Tongue (tissue), 2 donors: Measurements from ENCODE around the gene VEZT. TPM values are rescaled to one million over a fixed set of nuclear protein-coding genes. Genes with fewer than 3 reads are reported as not detected.
"Not testable (repeated sequence)": the region's sequence is repeated elsewhere in the genome, so short reads cannot be mapped to it uniquely, and the experiment has no call there.

ENCODE experiments used
- DNase-seq: peaks from one replicate; pipeline ENCODE4 v3.0.0-alpha.2; 2015
- total RNA-seq: library from RNA; depleted of rRNA; stranded (reverse); fragments of >200 nt; gene quantifications from one replicate; pipeline ENCODE4 v1.2.3, GENCODE V29; 2014

Gene VEZT
- total RNA-seq, result 154 TPM

- DNase-seq, result peak; percentile 99
Observed at GRCh38 chr12:95217377-95218149, at the start of gene VEZT, which contains the start of gene FGD6. Gene VEZT, plus strand, starts transcription at chr12:95217807. Its CDS starts 44 bp downstream, at chr12:95217851. Gene FGD6, minus strand, starts transcription at chr12:95217467. Its CDS starts 227 bp downstream, at chr12:95217240.

- no peak for DNase-seq
Observed at GRCh38 chr12:95168746-95169145, 48.9 kb upstream of the VEZT start.

GRCh38 chr12:95169368-95169767, 48.2 kb upstream of the VEZT start:
- DNase-seq, result no peak

GRCh38 chr12:95173392-95174251, 44.0 kb upstream of the VEZT start:
- DNase-seq, result peak; percentile 79

GRCh38 chr12:95177201-95177768, 40.3 kb upstream of the VEZT start:
- no peak for DNase-seq

GRCh38 chr12:95178136-95178535, 39.5 kb upstream of the VEZT start:
- DNase-seq, result no peak

GRCh38 chr12:95179011-95179410, 38.6 kb upstream of the VEZT start:
- no peak for DNase-seq

- no peak for DNase-seq
Observed at GRCh38 chr12:95181103-95181502, 36.5 kb upstream of the VEZT start.

GRCh38 chr12:95182868-95183415, 34.7 kb upstream of the VEZT start:
- DNase-seq, result no peak

- no peak for DNase-seq
Observed at GRCh38 chr12:95184121-95184520, 33.5 kb upstream of the VEZT start.

- no peak for DNase-seq
Observed at GRCh38 chr12:95185072-95185471, 32.5 kb upstream of the VEZT start.

GRCh38 chr12:95185854-95186253, 31.8 kb upstream of the VEZT start:
- no peak for DNase-seq

- DNase-seq, result no peak
Observed at GRCh38 chr12:95187865-95188415, 29.7 kb upstream of the VEZT start.

- no peak for DNase-seq
Observed at GRCh38 chr12:95191060-95191696, 26.4 kb upstream of the VEZT start.

GRCh38 chr12:95192271-95192670, 25.3 kb upstream of the VEZT start:
- no peak for DNase-seq

GRCh38 chr12:95193139-95193538, 24.5 kb upstream of the VEZT start:
- DNase-seq, result no peak

- no peak for DNase-seq
Observed at GRCh38 chr12:95195122-95195521, 22.5 kb upstream of the VEZT start.

- DNase-seq, result not testable (repeated sequence)
Observed at GRCh38 chr12:95196875-95197569, 20.6 kb upstream of the VEZT start.

GRCh38 chr12:95197636-95198035, 20.0 kb upstream of the VEZT start:
- no peak for DNase-seq

GRCh38 chr12:95198914-95199313, 18.7 kb upstream of the VEZT start:
- DNase-seq, result no peak
